ENCODE measurements around the gene MGAT1. TPM values are rescaled to one million over a fixed set of nuclear protein-coding genes. Genes with fewer than 3 reads are reported as not detected.

MGAT1 gene
- total RNA-seq, 2 donors from 2014 or later, result 76.2 to 101 TPM

DNA sequence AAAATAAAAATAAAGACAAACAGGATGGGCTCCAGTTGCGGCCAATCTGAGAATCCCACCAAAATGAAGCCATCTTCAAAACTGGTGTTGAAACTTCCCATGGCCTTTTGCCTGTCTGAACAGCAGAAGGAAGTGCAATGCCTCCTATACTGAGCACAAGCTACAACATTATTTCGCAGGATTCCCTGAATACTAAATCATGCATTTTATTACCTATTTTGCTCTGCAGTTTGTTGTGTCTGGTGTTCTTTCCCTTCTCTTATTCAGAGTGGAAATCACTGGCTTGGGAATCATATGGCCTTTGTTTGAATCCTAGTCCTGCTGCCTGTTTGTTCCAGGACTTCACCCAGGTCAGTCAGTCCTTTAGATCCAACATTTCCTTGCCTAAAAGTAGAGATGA is 62.6 kb downstream of the MGAT1 start, which contains the start of gene OR2Y1:
Gene OR2Y1, minus strand, starts transcription at position 101 of the 400 bp plus-strand sequence. Its CDS starts 0 bp downstream, at position 101.
- no peaks in the 10 kb centered on the region for H3K36me3 ChIP-seq (ENCODE audit: control insufficient read depth, insufficient read depth, low read length)
- H3K27ac ChIP-seq (ENCODE audit: low read depth, low read length), result no peak within 1 kb of the TSS
- DNase-seq, result no peak
- Mint-ChIP-seq H3K4me1 (no peaks in the 10 kb centered on the region), H3K9me3 (no peaks in the 10 kb centered on the region), H3K27ac (no peak within 1 kb of the TSS), H3K4me3 (no peak within 1 kb of the TSS), H3K27me3 (ENCODE audit: insufficient read depth) (peaks cover 55% of the 10 kb centered on the region), H3K36me3 (ENCODE audit: low read depth) (no peaks in the 10 kb centered on the region)
- peaks cover 50% of the 10 kb centered on the region for H3K27me3 ChIP-seq (ENCODE audit: control insufficient read depth, insufficient read depth, low read length, poor library complexity, severe bottlenecking)
- no peaks in the 10 kb centered on the region for H3K4me1 ChIP-seq (ENCODE audit: control insufficient read depth, insufficient read depth, low read length)
- no peaks in the 10 kb centered on the region for H3K9me3 ChIP-seq (ENCODE audit: control insufficient read depth, low read length)
- no peak for TF ChIP-seq CTCF (conservative IDR thresholded peaks at IDR 0.05)
- no peak within 1 kb of the TSS for H3K9ac ChIP-seq (ENCODE audit: extremely low read depth, low read length, poor library complexity, severe bottlenecking)
- 76 to 84% methylated on average over 2 of the region's 2 CpGs for WGBS, 2 experiments (ENCODE audit: insufficient coverage in 1 of 2, insufficient read length in 1 of 2)
- no peak within 1 kb of the TSS for H3K4me3 ChIP-seq (ENCODE audit: low read length)

- Mint-ChIP-seq H3K9me3 (no peaks in the 10 kb centered on the region), H3K27me3 (ENCODE audit: insufficient read depth) (peaks cover 62% of the 10 kb centered on the region), H3K4me3 (no peak overlapping the region), H3K27ac (no peak overlapping the region), H3K36me3 (ENCODE audit: low read depth) (no peaks in the 10 kb centered on the region), H3K4me1 (no peaks in the 10 kb centered on the region)
- no peak overlapping the region for H3K27ac ChIP-seq (ENCODE audit: low read depth, low read length)
- no peaks in the 10 kb centered on the region for H3K9me3 ChIP-seq (ENCODE audit: control insufficient read depth, low read length)
- no peak for TF ChIP-seq CTCF (conservative IDR thresholded peaks at IDR 0.05)
- 90 to 91% methylated on average over 10 of the region's 10 CpGs for WGBS, 2 experiments (ENCODE audit: insufficient coverage in 1 of 2, insufficient read length in 1 of 2)
- H3K9ac ChIP-seq (ENCODE audit: extremely low read depth, low read length, poor library complexity, severe bottlenecking), result no peak overlapping the region
- H3K4me3 ChIP-seq (ENCODE audit: low read length), result no peak overlapping the region
- H3K4me1 ChIP-seq (ENCODE audit: control insufficient read depth, insufficient read depth, low read length), result no peaks in the 10 kb centered on the region
- peaks cover 56% of the 10 kb centered on the region for H3K27me3 ChIP-seq (ENCODE audit: control insufficient read depth, insufficient read depth, low read length, poor library complexity, severe bottlenecking)
- H3K36me3 ChIP-seq (ENCODE audit: control insufficient read depth, insufficient read depth, low read length), result no peaks in the 10 kb centered on the region
- no peak for DNase-seq
Measured at GRCh38 chr5:180739271-180739670, 63.3 kb downstream of the MGAT1 start.

DNA sequence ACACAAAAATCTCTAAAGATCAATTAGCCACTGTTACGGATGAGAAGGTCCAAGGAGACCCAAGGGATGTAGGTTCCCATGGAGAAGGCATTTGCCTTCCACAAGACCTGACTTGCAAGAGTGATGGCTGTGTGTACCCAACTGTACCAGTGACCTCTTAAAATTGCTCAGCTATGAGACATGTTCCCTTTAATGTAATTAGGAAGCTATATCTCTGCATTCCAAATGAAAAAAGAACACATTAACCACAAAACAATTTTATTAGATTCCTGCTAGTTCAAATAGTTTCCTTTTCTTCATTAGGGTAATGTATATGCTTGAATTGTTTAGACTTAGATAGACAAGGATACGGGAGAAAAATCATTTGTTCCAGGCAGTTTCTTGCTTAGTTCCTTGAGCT is 66.1 kb downstream of the MGAT1 start:
- no peaks in the 10 kb centered on the region for H3K36me3 ChIP-seq (ENCODE audit: control insufficient read depth, insufficient read depth, low read length)
- no peak for TF ChIP-seq CTCF (conservative IDR thresholded peaks at IDR 0.05)
- WGBS, 2 experiments (ENCODE audit: insufficient coverage in 1 of 2, insufficient read length in 1 of 2), result 75 to 100% methylated on average over 2 of the region's 2 CpGs
- no peak for DNase-seq
- Mint-ChIP-seq H3K27ac (no peak overlapping the region), H3K36me3 (ENCODE audit: low read depth) (no peaks in the 10 kb centered on the region), H3K9me3 (no peaks in the 10 kb centered on the region), H3K4me3 (no peak overlapping the region), H3K27me3 (ENCODE audit: insufficient read depth) (peaks cover 82% of the 10 kb centered on the region), H3K4me1 (no peaks in the 10 kb centered on the region)
- H3K4me3 ChIP-seq (ENCODE audit: low read length), result no peak overlapping the region
- no peak overlapping the region for H3K27ac ChIP-seq (ENCODE audit: low read depth, low read length)
- H3K9me3 ChIP-seq (ENCODE audit: control insufficient read depth, low read length), result no peaks in the 10 kb centered on the region
- H3K4me1 ChIP-seq (ENCODE audit: control insufficient read depth, insufficient read depth, low read length), result no peaks in the 10 kb centered on the region
- H3K27me3 ChIP-seq (ENCODE audit: control insufficient read depth, insufficient read depth, low read length, poor library complexity, severe bottlenecking), result peaks cover 64% of the 10 kb centered on the region
- H3K9ac ChIP-seq (ENCODE audit: extremely low read depth, low read length, poor library complexity, severe bottlenecking), result no peak overlapping the region

Other genes starting within 250 kb of the MGAT1 start
- under 1 TPM in 1 of 2 donors, not detected in 1; 0.57 TPM for gene SCGB3A1, start 211.3 kb downstream of the MGAT1 start, total RNA-seq
- 1 to 10 TPM; 6.9 to 7.9 TPM for gene FLT4, start 153.2 kb downstream of the MGAT1 start, total RNA-seq
- not detected for gene OR2Y1, start 62.7 kb downstream of the MGAT1 start, total RNA-seq
- 10 to 100 TPM; 37.3 to 44.6 TPM for gene ZFP62, start 58.5 kb upstream of the MGAT1 start, total RNA-seq
- not detected for gene BTNL8, start 96.4 kb upstream of the MGAT1 start, total RNA-seq
- not detected for gene BTNL3, start 186.0 kb upstream of the MGAT1 start, total RNA-seq
- gene BTNL9, start 237.5 kb upstream of the MGAT1 start, total RNA-seq, result not detected